Uterus (tissue), 4 donors: ENCODE data around the gene WNT9A. TPM values are rescaled to one million over a fixed set of nuclear protein-coding genes. Genes with fewer than 3 reads are reported as not detected.
"Not testable (repeated sequence)": the region's sequence is repeated elsewhere in the genome, so short reads cannot be mapped to it uniquely, and the experiment has no call there.

Source experiments
- DNase-seq, 2 donors: peaks; one replicate each; pipeline ENCODE4 v3.0.0-alpha.2; 2019 to 2020
- H3K27ac ChIP-seq, 2 donors: fragments of 200-600 bp; sonication (generic); 1 replicate in 1 of 2; 2 replicates in 1 of 2; pipeline ENCODE4 v1.5.1; 2016 to 2018
- H3K27me3 ChIP-seq, 2 donors: fragments of 200-600 bp; sonication (generic); one replicate each; pipeline ENCODE4 v1.5.1; 2018 to 2019; ENCODE audit warnings: control low read depth in 1 of 2
- H3K36me3 ChIP-seq, 2 donors: fragments of 200-600 bp; sonication (generic); one replicate each; pipeline ENCODE4 v1.5.1; 2019; ENCODE audit warnings: control low read depth in 1 of 2
- H3K4me1 ChIP-seq, 2 donors: fragments of 200-600 bp; sonication (generic); one replicate each; pipeline ENCODE4 v1.5.1; 2018 to 2019; ENCODE audit warnings: control low read depth in 1 of 2
- H3K4me3 ChIP-seq, 2 donors: fragments of 200-600 bp; sonication (generic); 1 replicate in 1 of 2; 2 replicates in 1 of 2; pipeline ENCODE4 v1.5.1; 2018 to 2019; ENCODE audit warnings: mild to moderate bottlenecking in 1 of 2
- H3K9me3 ChIP-seq, 2 donors: fragments of 200-600 bp; sonication (generic); one replicate each; pipeline ENCODE4 v1.5.1; 2019; ENCODE audit warnings: control low read depth in 1 of 2
- POLR2A ChIP-seq, 2 donors: fragments of 450-650 bp; IDR thresholded peaks; one replicate each; pipeline ENCODE4 v1.6.1; 2016; ENCODE audit warnings: antibody characterized with exemption in 2 of 2, mild to moderate bottlenecking in 1 of 2, moderate library complexity in 1 of 2
- intact Hi-C: fragments of 100-400 bp; cut with DNase I; formaldehyde crosslinking; loops from one replicate; pipeline ENCODE4 v1.15.1; 2023; ENCODE audit warnings: low total_unique reads
- total RNA-seq, 4 donors: library from RNA; depleted of rRNA in 3 of 4; stranded (reverse); fragments of >200 nt in 3 of 4; gene quantifications; one replicate each; pipeline versions ENCODE4 v1.1.0 to v1.2.4, GENCODE V29; 2014 to 2023
- TF ChIP-seq, protein P1 (sequence below), 4 experiments: fragments of 200-600 bp in 2 of 4; fragments of 450-650 bp in 2 of 4; sonication (generic) in 2 of 4; IDR thresholded peaks; one replicate each; pipeline ENCODE4 v1.5.1; 2016 to 2019; ENCODE audit warnings: antibody characterized with exemption in 4 of 4, mild to moderate bottlenecking in 2 of 4, moderate library complexity in 1 of 4
- donor health status: DM: yes; HTN: yes; CAD: no.

WNT9A gene
- total RNA-seq, 4 donors from 2014 or later, result 2.4 to 6.8 (median 4.4) TPM; not detected in 1

DNA sequence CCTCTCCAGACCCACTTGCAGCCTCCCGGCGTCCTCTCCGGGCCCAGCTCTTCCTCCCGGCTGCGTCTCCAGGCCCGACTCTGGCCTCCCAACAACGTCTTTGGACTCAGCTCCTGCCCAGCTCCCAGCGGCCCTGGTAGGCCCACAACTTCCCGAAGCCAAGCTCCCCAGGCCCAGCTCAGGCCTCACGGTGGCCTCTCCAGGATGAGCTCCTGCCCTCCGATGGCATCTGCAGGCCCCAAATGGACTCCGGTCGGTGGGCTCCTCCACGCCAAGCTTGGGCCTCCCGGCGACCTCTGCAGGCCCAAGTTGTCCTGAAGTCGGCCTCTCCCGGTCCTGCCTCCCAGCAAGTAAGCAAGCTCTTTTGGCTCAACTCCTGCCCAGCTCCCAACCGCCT is 24.5 kb upstream of the WNT9A start:
- H3K27me3 ChIP-seq, H3K9me3 ChIP-seq, H3K36me3 ChIP-seq, H3K4me1 ChIP-seq, intact Hi-C loops, H3K4me3 ChIP-seq, DNase-seq, H3K27ac ChIP-seq: not testable (repeated sequence)

DNA sequence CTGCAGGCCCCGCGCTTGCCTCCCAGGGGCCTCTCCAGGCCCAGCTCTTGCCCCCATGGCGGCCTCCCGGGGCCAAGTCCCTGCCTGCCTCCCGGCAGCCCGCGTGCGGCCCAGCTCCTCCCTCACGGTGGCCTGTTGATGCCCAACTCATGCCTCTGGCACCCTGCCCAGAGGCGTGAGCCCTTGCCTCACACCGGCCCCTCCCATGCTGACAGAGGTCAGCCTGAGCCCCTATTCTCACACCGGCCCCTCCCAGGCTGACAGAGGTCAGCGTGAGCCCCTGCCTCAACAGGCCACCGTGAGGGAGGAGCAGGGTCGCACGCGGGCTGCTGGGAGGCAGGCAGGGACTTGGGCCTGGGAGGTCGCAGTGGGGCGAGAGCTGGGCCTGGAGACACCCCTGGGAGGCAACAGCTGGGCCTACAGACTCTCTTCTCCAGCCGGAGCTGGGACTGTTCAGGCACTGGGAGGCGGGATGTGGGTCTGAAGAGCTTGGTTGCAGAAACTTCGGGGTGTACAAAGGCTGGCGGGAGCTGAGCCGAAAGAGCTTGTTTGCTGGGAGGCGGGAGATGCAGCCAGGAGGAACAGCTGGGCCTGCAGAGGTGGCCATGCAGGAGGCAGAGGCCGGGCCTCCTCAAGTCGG is 24.0 kb upstream of the WNT9A start:
- DNase-seq, H3K4me1 ChIP-seq, H3K27ac ChIP-seq, H3K4me3 ChIP-seq, H3K27me3 ChIP-seq, H3K36me3 ChIP-seq, H3K9me3 ChIP-seq, intact Hi-C loops: not testable (repeated sequence)

DNA sequence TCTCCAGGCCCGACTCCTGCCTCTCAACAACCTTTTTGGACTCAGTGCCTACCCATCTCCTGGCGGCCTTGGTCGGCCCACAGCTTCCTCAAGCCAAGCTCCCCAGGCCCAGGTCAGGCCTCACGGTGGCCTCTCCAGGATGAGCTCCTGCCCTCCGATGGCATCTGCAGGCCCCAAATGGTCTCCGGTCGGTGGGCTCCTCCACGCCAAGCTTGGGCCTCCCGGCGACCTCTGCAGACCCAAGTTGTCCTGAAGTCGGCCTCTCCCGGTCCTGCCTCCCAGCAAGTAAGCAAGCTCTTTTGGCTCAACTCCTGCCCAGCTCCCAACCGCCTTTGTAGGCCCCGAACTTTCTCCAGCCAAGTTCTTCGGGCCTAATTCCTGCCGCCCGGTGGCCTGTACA is 23.5 kb upstream of the WNT9A start:
- H3K4me1 ChIP-seq, intact Hi-C loops, H3K27ac ChIP-seq, H3K9me3 ChIP-seq, H3K27me3 ChIP-seq, H3K4me3 ChIP-seq, H3K36me3 ChIP-seq, DNase-seq: not testable (repeated sequence)

DNA sequence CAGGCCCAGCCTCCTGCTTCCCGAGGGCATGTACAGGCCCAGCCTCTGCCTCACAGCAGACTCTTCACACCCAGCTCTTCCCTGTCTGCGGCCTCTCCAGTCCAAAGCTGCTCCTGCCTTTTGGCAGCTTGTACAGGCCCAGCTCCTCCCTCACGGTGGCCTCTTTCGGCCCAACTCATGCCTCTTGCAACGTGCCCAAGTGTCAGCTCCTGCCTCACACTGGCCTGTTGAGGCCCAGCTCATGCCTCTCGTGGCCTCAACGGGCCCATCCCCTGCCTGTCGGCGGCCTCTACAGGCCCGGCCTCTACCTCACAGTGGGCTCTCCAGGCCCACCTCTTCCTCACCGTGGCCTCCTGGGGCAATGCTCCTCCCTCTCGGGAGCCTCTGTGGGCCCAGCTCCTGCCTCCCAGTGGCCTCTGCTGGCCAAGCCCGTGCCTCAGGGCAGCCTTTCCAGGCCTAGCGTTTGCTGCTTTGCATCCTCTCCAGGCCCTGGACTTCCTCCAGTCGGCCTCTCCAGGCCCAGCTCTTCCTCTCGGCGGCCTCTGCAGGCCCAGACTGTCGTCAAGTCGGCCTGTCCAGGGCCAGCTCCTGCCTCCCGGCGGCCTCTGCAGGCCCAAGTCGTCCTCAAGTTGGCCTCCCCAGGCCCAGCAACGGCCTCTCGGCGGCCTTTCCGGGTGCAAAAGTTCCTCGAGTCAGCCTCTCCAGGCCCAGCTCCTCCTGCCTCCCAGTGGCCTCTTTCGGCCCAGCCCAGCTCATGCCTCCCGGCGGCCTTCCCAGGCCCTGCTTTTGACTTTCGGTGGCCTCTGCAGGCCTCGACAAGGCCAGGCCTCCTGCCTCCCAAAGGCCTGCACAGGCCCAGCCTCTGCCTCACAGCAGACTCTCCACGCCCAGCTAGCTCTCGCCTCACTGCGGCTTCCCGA is 22.6 kb upstream of the WNT9A start:
- H3K27ac ChIP-seq, DNase-seq, intact Hi-C loops, H3K27me3 ChIP-seq, H3K36me3 ChIP-seq, H3K9me3 ChIP-seq, H3K4me1 ChIP-seq, H3K4me3 ChIP-seq: not testable (repeated sequence)

DNA sequence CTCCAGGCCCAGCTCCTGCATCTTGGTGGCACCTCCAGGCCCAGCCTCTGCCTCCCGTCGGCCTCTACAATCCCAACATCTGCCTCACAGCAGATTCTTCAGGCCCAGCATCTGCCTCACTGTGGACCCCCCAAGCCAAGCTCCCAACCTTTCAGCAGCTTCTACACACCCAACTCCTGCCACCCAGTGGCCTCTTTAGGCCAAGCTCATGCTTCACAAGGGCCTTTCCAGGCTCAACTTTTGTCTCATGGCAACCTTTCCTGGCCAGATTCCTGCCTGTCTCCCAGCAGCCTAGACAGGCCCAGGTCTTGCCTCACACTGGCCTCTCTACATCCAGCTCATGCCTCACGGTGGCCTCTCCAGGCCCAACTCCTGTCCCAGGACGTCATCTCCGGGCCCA is 20.1 kb upstream of the WNT9A start:
- H3K9me3 ChIP-seq, H3K27ac ChIP-seq, DNase-seq, H3K36me3 ChIP-seq, H3K4me3 ChIP-seq, H3K4me1 ChIP-seq, H3K27me3 ChIP-seq, intact Hi-C loops: not testable (repeated sequence)

DNA sequence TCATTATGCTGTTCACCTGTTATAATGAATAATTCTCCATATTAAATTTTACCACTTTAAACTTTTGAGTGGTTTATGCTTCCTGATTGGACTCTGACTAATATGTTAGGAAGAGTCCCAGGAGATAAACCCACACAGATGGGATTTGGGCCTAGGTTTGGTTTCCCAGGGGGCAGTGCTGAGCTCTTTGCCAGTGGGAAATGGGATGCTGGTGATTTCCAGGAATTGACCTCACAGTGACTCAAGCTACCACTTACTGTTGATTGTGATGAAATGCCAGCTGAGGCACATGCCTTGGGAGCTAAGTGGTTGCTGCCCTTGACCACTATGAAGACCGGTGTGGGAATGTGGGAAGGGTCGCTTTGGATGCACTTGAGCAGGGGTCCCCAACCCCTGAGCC is 19.0 kb upstream of the WNT9A start:
- H3K4me3 ChIP-seq, H3K36me3 ChIP-seq, H3K4me1 ChIP-seq, H3K9me3 ChIP-seq, H3K27me3 ChIP-seq, DNase-seq, intact Hi-C loops, H3K27ac ChIP-seq: not testable (repeated sequence)

DNA sequence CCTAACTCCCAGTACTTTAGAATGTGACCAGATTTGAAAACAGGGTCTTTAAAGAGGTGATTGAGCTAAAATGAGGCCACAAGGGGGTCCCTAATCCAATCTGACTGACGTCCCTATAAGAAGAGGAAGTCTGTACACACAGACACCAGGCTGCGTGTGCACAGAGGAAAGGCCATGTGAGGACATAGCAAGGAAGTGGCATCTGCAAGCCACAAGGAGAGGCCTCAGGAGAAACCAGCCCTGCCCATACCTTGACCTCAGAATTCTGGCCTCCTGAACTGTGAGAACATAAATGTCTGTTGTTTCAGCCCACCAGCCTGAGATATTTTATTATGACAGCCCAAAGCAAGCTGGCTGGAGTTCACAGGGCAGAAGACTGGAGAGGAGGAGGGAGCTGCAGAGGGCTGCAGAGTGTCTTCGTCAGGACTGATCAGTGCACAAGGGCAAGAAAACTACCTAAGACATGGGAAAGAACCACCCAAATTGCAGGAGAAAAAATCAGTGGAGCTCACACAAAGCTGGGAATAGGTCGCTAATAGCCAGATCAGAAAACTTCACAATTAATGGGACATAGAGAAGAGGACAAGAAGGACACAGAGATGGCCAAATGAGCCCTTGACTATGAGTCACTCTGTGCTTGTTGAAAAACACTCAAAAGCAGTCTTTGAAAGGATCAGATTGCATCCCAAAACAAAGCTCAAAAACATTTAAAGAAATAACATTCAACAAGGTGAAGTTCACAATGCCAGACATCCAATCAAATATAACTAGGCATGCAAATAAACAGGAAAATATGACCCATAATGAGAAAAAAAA is 14.1 kb upstream of the WNT9A start:
- TF ChIP-seq, protein P1, sequence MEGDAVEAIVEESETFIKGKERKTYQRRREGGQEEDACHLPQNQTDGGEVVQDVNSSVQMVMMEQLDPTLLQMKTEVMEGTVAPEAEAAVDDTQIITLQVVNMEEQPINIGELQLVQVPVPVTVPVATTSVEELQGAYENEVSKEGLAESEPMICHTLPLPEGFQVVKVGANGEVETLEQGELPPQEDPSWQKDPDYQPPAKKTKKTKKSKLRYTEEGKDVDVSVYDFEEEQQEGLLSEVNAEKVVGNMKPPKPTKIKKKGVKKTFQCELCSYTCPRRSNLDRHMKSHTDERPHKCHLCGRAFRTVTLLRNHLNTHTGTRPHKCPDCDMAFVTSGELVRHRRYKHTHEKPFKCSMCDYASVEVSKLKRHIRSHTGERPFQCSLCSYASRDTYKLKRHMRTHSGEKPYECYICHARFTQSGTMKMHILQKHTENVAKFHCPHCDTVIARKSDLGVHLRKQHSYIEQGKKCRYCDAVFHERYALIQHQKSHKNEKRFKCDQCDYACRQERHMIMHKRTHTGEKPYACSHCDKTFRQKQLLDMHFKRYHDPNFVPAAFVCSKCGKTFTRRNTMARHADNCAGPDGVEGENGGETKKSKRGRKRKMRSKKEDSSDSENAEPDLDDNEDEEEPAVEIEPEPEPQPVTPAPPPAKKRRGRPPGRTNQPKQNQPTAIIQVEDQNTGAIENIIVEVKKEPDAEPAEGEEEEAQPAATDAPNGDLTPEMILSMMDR (IDR thresholded peaks at IDR 0.05), result no peak
- TF ChIP-seq POLR2A (IDR thresholded peaks at IDR 0.05), result no peak
- Histone ChIP-seq H3K4me3 (no peak overlapping the region), H3K36me3 (no peaks in the 10 kb centered on the region), H3K4me1 (no peaks in the 10 kb centered on the region), H3K9me3 (no peaks in the 10 kb centered on the region), H3K27ac (no peak overlapping the region), H3K27me3 (no peaks in the 10 kb centered on the region)
- intact Hi-C loops, result no loop called here
- DNase-seq, result no peak

DNA sequence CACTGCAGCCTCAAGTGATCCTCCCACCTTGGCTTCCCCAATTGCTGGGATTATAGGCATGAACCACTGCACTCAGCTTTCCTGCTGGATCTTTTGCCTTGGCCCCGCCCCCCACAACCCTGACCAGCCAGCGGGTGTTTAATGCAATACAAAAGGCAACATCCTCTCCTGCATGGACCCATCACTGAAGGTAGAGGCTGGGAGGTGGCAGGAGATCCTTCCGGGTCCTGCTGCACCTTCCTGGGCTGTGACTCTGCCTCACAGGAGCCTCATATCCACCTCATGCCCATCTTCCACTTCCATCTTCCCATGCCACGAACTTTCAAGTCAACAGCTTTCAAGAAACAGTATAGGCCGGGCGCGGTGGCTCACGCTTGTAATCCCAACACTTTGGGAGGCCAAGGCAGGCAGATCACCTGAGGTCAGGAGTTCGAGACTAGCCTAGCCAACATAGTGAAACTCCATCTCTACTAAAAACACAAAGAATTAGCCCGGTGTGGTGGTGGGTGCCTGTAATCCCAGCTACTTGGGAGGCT is 11.7 kb upstream of the WNT9A start:
- Histone ChIP-seq H3K36me3 (no peaks in the 10 kb centered on the region), H3K27ac (no peak overlapping the region), H3K9me3 (no peaks in the 10 kb centered on the region), H3K4me3 (no peak overlapping the region), H3K4me1 (no peaks in the 10 kb centered on the region), H3K27me3 (no peaks in the 10 kb centered on the region)
- intact Hi-C loops, result loop anchor here (10.0 kb wide), 1 partner anchor 475 kb away; no protein-coding TSS in a partner anchor
- TF ChIP-seq POLR2A (IDR thresholded peaks at IDR 0.05), result no peak
- TF ChIP-seq, protein P1 (IDR thresholded peaks at IDR 0.05), result no peak
- no peak for DNase-seq
